22Rv1 (cell line): ENCODE results near the gene SLC16A12.

Experiments
- ZFX ChIP-seq: fragments of 450-650 bp; IDR thresholded peaks from 2 replicates; pipeline ENCODE4 v1.6.1; 2017; ENCODE audit warnings: antibody characterized with exemption, borderline replicate concordance
- TF ChIP-seq, protein P1 (sequence below): fragments of 450-650 bp; IDR thresholded peaks from 2 replicates; pipeline ENCODE4 v1.5.1; 2017; ENCODE audit warnings: mild to moderate bottlenecking

DNA sequence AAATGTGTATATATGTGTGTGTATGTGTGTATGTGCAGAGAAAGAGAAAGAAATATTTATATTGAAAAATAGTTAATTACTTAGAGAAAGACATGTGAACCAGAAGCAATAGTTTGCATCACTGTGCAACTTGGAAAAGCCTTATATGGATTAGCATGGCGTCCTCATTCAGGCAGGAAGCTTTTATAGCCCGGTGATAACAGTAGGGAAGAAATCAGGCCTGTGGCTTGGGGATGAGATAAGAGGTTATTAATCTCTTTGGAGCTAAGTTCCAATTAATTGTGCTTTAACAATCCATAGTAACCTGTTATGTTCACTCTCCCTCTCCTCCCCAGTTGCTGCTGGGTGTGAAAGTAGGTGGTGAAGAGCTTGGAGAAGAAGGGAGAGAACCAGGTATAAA, 84.5 kb downstream of the SLC16A12 start:
- TF ChIP-seq, protein P1, sequence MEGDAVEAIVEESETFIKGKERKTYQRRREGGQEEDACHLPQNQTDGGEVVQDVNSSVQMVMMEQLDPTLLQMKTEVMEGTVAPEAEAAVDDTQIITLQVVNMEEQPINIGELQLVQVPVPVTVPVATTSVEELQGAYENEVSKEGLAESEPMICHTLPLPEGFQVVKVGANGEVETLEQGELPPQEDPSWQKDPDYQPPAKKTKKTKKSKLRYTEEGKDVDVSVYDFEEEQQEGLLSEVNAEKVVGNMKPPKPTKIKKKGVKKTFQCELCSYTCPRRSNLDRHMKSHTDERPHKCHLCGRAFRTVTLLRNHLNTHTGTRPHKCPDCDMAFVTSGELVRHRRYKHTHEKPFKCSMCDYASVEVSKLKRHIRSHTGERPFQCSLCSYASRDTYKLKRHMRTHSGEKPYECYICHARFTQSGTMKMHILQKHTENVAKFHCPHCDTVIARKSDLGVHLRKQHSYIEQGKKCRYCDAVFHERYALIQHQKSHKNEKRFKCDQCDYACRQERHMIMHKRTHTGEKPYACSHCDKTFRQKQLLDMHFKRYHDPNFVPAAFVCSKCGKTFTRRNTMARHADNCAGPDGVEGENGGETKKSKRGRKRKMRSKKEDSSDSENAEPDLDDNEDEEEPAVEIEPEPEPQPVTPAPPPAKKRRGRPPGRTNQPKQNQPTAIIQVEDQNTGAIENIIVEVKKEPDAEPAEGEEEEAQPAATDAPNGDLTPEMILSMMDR = no peak
- TF ChIP-seq ZFX = no peak
